DND-41 (cell line): ENCODE data around the gene TEX13B.

Experiments used
- EZH2 ChIP-seq: IDR thresholded peaks from 3 replicates; pipeline ENCODE4 v1.6.1; 2012; ENCODE audit warnings: borderline replicate concordance, low read depth, mild to moderate bottlenecking, moderate library complexity, low read length, inconsistent platforms; ENCODE audit not compliant: severe bottlenecking
- TF ChIP-seq, protein P1 (sequence below): IDR thresholded peaks from 2 replicates; pipeline ENCODE4 v1.5.1; 2012; ENCODE audit warnings: borderline replicate concordance, low read length, moderate library complexity, mild to moderate bottlenecking; ENCODE audit not compliant: poor library complexity, severe bottlenecking; ENCODE audit errors: extremely low read depth

DNA sequence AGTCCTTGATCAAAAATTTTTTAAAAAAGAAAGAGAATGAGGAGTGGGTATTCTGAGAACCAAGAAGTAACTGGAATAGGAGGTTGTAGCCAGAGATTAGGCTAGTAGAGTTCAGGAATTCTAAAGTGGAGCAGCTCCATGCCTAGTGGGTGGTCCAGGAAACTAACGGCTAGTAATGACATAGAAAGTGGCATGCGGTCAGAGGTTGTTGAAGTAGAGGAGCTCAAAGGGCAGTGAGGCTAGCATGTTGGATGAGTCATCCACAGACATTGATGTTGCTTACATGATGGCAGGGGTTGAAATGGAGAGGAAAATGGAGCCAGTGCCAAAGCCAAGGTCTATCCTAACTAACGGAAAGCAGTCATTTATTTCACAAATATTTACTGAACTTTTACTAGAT, 42.1 kb downstream of the TEX13B start:
- TF ChIP-seq EZH2: no peak
- TF ChIP-seq, protein P1, sequence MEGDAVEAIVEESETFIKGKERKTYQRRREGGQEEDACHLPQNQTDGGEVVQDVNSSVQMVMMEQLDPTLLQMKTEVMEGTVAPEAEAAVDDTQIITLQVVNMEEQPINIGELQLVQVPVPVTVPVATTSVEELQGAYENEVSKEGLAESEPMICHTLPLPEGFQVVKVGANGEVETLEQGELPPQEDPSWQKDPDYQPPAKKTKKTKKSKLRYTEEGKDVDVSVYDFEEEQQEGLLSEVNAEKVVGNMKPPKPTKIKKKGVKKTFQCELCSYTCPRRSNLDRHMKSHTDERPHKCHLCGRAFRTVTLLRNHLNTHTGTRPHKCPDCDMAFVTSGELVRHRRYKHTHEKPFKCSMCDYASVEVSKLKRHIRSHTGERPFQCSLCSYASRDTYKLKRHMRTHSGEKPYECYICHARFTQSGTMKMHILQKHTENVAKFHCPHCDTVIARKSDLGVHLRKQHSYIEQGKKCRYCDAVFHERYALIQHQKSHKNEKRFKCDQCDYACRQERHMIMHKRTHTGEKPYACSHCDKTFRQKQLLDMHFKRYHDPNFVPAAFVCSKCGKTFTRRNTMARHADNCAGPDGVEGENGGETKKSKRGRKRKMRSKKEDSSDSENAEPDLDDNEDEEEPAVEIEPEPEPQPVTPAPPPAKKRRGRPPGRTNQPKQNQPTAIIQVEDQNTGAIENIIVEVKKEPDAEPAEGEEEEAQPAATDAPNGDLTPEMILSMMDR: no peak
